IPS-11a (cell line): ENCODE data around the gene RIPOR3.
"Not testable (repeated sequence)": the region's sequence is repeated elsewhere in the genome, so short reads cannot be mapped to it uniquely, and the experiment has no call there.

Source experiments
- H3K4me3 ChIP-seq: one replicate; pipeline ENCODE4 v1.5.1; 2013; ENCODE audit warnings: low read depth, low read length, control low read depth

Gene RIPOR3

DNA sequence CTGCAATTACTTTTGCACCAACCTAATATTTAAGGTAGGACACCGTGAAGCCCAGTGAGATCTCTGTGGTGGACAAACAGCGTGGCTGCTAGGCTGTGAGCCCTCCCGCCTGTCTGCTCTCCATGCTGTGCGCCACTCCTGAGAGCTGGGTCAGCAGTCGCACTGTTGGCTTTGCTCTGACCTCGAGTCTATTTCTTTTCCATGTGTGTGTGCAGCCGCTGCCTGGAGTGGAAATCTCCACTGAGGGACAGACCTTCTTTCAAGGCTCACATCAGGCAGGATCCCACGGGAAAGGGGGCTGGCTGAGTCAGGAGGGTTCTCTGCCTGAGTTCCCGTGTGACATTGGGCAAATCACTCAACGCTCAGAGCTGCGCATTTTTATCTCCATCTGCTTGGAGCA is 27.1 kb downstream of the RIPOR3 start:
- H3K4me3 ChIP-seq, result no peak overlapping the region

DNA sequence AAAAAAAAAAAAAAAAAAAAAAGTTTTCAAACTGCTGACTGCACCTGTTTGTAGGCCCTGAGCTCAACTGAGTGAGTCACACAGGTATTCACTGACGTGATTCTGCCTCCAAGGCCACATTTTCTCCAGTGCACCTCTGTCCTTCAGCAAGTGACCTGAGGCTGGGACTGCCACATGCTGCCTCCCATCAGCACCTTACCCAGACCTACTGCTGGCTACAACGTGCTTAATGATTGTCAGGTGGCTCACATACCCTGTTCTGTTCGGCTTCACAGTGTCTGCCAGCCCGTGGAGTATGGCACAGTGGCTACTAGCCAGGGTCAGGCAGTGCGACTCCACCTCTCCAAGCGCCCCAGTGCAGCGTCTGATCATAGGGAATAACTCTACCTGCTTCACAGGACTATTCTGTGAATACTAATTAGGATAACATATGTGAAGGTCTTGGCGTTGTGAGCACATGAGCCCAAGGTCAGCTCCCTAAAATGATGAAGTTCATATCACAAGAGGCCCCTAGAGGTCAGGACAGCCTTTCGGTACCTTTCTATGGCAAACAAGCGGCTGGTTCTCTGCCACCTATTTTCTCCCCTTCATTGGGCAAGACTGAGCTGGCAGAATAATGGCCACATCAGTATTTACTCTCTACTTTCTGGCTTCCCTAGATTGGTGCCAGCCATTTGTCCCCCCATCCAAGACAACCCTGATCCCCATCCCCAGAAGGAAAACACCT is 28.1 kb downstream of the RIPOR3 start:
- no peak overlapping the region for H3K4me3 ChIP-seq

DNA sequence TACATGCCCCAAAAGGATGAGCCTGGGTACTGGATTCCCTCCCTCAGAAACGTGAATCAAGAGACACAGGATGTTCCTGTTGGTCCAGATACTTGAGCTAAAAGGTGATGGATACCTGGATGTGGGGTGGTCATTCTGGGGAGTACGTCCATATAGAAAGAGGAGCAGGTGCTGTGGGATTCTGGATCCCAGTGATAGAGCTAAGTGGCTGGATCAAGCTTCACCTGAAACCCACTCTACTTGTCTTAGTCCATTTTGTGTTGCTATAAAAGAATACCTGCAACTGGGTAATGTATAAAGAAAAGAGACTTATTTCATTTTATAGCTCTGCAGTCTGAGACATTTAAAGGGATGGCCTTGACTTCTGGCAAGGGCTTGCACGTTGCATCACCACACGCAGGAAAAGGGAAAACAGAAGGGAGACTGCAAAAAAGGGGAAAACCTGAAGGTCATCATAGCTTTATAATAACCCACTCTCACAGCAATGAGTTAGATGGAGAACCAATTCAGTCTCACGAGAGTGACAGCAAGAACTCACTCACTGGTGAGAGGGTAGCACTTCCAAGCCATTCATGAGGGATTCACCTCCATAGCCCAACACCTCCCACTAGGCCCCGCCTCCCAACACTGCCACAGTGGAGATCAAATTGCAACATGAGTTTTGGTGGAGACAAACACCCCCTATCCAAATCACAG is 31.2 kb downstream of the RIPOR3 start:
- no peak overlapping the region for H3K4me3 ChIP-seq

DNA sequence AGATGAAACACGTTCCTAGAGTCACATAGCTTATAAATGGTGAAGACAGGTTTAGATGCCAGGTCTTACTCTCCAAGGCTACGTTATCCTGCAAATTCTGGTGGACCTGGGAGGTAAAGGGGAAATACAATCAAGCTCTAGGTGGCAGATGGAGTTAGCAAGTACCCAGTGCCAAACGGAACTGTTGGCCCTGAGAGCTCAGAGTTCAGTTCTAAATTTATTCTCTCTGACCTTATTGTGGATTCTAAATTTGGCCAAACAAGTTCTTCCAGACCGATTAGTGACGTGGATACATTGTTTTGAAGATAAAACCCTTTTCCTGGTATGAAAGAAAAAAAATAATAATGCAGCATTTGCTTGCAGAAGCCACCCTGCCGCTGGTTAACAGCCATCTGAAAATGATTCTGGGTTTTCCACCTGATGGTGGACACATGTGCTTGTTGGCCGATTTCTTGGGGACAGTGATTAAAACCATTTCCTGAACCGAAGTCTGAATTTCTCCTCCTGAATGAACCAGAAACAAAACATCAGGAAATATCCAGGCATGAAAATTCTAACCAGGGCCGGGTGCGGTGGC is 32.5 kb downstream of the RIPOR3 start:
- H3K4me3 ChIP-seq, result no peak overlapping the region

DNA sequence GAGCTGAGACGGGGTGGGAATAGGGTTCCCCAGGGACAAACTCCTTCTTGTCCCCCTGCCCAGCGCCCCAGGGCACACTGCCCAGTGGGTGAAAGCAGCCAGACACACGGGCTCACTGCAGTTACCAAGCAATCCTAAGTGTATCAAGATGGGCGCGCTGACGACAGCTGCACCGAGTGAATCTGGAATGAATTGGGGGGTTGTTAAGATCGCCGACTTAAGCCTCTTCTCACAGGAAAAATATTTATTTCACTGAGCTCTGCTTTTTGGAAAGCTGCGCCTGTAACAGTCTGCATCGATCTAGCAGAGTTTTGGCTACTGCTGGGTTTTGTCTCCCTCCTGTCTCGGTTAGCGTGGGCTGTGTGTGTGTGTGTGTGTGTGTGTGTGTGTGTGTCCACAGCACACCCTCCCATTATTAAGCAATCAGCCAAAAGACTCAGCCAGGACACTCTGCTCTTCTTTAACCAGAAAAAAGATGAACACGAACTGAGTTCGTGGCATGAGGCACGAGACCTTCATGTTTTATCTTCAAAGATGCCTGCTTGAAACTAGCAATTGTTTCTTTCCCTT is 35.9 kb downstream of the RIPOR3 start:
- no peak overlapping the region for H3K4me3 ChIP-seq

DNA sequence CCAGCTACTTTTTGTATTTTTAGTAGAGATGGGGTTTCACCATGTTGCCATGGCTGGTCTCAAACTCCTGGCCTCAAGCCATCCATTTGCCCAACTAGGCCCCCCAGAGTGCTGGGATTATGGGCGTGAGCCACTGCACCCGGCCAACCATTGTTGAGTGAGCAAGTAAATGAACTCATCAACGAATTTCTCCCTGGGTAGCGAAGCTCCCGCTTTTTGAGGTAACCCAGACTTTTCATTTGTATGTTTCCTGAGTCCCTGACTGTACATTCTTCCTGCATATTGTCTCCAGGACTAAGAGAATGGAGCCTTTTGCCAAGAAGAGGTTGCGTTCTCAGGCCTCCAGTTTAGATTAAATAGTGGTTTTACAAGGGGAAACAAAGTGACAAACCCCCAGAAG is 36.4 kb downstream of the RIPOR3 start:
- H3K4me3 ChIP-seq, result no peak overlapping the region

DNA sequence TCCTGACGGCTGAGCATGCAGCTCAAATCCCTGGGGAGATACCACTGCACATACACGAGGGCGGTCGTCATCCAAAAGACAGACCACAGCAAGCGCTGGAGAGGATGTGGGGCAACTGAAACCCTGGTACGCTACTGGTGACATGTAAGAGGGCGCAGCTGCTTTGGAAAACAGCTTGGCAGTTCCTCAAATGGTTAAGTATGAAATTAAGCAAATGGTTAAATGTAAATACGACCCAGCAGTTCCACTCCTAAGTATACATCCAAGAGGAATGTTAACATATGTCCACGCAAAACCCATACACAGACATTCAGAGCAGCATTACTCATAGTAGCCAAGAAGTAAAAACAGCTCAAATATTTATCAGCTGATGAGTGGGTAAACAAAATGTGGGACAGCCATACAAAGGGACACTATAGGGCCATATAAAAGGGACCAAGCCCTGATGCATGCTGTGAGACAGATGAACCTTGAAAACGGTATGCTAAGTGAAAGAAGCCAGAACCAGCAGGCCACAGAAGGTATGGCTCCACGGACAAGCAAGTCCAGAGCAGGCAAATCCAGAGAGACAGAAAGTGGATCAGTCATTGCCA is 38.5 kb downstream of the RIPOR3 start:
- H3K4me3 ChIP-seq, result no peak overlapping the region

DNA sequence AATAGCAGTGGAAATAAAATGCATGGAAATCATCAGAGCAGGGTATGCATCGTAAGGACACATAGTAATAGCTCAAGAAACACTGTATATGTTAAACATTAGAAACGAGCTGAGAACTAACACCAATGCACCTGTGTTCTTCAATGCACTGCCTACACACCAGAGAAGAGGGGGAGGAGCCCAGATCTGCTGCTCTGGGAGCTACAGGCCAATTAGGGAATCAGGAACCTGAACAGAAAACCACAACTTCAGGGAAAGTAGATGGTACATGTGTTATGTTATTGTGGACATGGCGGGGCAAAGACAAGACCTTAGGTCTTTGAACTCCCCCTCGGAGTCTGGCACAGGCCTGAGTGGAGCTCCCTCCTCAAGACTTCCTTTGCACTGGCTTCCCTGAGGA is 39.7 kb downstream of the RIPOR3 start:
- H3K4me3 ChIP-seq, result no peak overlapping the region

DNA sequence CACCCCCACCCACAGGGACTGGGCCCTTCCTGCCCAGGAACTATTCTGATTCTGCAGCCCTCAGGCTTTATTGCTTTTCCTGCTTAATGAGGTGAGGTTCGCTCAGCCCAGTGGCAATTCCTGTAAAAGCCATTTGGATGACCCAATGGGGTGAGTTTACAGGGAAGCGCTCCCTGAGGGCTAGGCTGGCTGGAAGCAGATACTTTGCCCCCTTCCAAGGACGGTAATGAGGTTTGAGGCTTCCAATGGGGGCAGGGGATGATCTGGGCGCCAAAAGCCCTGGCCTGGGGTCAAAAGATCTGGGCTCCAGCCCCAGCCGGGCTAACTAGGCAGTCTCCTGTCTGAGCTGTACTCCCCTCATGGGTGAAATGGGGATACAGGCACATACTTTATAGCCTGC is 41.8 kb downstream of the RIPOR3 start:
- no peak overlapping the region for H3K4me3 ChIP-seq

DNA sequence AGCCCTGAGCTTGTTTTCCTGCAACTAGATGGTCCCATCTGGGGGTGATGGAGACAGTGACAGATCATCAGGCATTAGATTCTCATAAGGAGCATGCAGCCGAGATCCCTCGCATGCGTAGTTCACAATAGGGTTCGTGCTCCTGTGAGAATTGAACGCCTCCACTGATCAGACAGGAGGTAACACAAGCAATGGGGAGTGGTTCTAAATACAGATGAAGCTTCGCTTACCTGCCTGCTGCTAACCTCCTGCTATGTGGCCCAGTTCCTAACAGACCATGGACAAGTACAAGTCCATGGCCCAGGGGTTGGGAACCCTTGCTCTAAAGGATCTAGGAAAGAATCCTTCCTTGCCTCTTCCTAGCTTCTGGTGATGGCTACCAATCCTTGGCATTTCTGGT is 42.7 kb downstream of the RIPOR3 start:
- H3K4me3 ChIP-seq, result no peak overlapping the region

DNA sequence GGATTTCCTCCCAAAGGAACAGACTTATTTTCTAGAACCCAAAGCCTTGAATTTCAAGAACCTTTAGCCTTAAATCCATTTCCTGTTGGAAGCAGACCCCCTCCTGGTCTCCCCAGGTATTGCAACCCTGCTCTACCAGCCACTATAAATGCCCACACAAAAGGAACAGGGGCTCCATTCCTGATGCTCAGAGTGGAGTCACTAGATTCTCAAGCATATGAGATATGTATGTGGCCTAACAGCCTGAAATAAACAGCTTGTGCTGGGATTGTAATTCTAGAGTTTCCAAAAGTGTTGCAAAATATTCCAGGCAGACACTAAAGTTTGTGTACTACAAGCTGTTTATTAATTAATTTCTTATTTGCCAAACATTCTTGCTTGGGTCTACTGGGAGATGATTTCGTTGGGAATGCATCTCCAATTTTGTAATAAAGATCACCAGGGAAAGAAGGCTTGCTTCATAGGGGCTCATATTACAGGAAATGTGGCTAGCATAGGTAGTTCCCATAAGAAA is 44.8 kb downstream of the RIPOR3 start:
- H3K4me3 ChIP-seq, result no peak overlapping the region

DNA sequence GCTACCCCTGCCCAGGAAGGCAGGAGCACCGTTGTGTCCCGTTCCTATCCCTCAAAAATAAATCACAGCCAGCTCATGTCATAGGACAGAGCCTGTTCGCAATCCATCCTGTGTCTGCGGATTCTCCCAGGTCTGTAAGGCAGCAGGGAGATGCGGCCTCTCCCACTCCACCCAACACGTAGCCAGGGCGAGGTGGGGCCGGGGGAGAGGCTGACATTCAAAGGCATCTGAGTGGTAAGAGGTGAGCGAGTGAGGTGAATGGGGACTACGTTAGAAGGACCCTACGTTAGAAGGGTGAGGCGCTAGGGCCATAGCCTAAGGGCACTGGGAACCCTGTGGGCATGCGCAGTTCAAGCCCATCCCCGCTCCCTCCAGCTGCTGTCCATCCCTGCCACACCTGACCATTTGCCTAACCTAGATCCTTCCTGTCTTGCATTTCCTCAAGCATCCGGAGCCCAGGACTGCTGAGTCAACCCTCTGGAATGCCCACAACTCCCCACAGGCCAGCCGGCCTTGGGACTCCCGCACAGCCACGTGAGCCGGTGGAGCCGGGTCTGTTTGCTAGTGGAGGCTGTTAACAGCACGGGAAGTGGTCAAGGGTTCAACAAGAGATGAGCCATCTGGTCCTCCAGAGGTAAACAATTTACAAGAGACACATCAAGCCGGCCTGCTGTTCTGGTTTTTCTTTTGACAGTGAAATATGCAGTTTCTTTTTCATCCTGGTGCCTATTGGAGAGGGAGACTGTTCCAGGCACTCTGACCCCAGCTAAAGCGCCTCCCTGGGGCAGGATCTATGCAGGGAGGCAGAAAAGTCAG is 45.9 kb downstream of the RIPOR3 start:
- H3K4me3 ChIP-seq, result no peak overlapping the region

DNA sequence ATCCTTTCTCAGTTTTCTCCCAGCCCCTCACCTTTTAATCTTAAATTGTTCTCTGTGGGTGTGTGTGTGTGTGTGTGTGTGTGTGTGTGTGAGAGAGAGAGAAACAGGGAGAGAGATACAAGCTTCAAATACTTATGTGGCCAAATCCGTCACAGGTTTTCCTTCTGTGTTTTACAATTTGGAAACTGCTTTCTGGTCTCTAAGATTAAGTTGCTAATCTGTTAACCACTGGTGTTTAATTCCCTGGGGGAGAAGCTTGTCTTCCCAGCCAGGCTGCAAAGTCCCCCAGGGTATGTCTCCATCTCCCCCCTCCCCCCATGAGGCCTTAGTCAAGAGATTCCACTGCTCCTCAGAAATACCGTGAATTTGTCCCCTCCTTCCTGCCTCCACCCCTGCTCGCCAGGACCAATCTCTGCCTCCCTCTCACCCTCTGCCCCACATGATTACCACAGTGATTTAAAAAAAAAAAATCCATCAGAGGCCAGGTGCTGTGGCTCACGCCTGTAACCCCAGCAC is 49.0 kb downstream of the RIPOR3 start:
- no peak overlapping the region for H3K4me3 ChIP-seq

DNA sequence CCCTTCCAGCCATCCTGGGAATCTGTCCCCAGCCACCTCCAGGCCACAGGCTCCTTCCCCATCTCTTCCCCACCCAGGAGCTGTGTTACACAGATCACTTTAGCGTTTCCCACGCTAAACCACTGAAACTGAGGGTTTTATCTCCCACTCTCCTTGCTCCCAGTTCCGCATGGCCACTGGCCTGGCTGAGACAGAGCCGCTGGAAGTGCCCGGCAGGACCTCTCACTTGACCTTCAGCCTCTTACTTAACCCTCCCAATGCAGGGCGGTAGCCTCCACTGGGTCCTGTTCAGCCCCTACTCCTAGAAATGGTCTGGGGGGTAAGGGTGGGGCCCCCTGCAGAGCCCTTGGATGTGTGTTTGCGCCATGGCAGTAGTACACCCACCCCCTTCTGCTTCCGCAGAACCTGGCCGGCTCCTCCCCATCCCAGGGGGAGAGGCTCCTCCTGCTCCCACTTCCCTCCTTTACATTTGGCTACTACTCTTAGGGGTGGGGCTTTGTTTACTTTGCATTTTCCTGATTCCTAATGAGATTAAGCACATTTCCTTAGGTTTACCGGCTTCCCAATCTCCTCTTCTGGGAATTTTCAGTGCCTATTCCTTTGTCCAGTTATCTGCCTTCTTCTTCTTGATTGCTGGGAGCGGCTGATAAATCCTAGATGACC is 49.6 kb downstream of the RIPOR3 start:
- not testable (repeated sequence) for H3K4me3 ChIP-seq

DNA sequence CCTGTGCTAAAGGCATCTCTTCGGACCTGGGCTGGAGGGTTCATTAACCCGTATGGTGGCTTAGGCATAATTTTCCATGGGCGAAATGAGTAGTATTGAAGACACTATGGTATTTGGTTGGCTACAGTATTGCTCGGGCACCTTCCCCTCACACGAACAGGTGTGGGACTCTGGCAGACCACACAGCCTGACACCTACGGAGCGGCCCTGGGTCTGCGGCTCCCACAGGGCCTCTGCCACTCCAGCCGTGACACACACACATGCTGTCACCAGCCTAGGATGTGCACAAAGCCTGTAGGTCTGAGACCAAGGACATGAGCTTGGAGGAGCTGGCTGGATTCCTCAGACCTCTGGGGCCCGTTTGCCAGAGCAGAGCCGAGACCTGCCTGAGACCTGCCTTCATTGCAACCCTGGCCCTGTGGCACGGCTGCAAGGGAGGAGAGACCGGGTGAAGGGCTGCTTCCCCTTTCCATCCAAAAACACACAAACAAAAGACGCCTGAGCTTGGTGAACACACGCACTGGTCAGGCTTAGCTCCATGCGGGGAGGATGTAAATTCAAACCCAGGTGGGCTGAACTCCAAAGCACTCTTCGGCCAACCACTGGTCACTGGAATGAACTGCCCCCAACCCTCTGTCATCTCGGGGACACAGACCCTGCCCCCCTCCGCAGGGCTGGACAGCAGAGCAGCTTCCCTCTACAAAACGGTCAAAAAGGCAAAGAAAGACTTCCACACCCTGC is 51.2 kb downstream of the RIPOR3 start:
- H3K4me3 ChIP-seq, result not testable (repeated sequence)

DNA sequence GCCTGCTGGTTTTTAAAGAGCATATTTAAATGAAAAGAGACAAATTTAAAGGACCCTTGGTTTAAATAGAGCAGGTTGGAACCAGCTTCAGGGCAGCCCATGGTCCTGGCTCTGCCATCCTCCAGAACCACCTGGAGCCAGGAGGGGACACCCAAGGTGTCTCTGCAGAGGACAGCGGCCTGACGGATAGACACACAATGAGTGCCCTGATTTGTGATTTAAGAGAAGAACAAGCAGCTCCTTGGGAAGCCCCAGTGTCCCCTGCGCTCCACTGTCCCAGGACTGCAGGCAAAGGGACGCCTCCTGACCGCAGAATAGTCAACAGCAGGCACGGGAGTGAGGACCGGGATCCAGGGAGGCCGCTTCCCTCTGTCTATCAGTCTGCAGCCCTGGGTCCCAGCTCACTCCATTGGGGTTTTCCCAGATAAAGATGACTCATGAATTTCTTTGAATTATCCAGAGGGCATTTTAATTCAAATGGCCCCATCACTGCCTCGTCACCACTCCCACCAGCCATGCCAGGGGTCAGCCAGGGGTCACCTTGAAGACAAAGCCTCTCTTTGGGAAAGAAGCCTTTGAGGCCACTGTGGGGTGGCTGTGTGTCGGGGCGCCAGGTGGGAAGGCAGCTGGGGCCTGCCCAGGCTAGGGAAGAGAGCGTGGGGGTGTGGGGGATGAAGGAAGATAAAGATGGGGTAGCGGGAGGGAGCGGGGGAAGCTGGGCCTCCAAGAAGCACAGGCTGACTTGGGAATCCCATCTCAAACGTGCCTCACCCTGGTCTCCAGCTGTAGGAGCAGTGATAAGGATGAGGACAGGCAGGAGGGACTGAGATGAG is 53.1 kb downstream of the RIPOR3 start:
- H3K4me3 ChIP-seq, result not testable (repeated sequence)

DNA sequence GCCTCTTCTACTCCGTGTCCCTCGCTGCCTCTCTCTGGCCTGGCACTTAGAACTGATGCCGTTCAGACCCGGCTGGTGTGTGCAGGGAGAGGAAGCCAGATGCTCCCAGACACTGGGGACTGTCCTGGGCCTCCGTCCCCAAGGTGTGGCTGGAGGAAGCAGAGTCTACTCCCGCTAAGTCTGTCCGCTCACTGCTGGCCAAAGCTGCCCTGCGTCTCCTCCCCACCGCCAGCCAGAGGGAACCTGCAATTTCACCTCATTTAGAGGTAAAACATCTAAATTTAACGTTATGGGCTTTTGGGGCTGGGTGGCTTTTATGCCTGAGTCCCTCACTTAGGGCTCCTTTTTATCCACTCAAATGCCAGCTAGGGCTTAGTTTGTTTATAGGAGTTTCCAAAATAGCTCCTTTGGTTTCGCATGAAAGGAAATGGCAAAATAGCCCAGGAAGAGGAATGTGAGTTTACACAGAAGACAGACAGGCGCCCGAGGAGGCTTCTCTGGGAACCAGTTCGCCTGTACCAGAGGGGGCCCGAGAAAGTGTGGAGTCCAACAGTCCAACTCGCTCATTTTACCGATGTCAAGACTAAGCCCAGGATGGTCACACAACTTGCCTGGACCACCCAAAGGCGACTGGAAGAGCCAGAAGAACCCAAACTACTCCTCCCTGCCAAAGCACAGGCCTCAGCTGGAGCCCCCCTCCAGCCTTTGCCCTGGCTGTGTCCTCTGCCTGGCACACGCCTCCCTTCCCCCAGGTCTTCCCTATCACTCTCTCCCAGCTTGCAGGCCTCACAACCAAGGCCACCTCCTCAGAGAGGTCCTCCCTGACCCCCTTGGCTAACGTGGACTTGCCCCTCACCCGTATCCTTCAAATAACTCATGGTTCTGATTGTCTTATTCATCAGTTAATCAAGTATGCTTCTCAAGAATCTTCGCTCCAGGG is 54.5 kb downstream of the RIPOR3 start:
- H3K4me3 ChIP-seq, result no peak overlapping the region
